ENCODE measurements around the gene PRPF38A. TPM values are rescaled to one million over a fixed set of nuclear protein-coding genes. Genes with fewer than 3 reads are reported as not detected.

PRPF38A gene
- total RNA-seq, 1 experiment from 2014 or later, result 41.6 TPM

DNA sequence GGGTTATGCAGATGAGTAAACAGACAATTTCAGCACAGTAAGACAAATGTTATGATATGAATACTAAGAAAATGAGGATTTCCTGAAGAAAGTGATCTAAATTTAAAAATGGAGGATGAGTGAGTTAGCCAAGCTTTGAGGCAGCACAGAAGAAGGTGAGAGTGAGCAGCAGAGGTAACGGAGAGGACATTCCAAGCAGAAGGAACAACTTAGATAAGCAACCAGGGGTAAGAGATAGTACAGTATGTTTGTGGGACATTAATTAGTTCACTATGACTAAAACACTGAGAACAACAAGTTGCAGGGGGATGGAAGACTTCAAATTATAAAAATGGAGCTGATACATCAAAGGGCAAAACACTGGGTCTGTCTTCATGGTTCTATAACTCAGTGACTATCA, 22.8 kb downstream of the PRPF38A start:
- H3K27ac ChIP-seq (ENCODE audit: low read length), result no peak overlapping the region

GRCh38 chr1:52432807-52433206, 28.4 kb downstream of the PRPF38A start:
- Histone ChIP-seq H3K4me1 (ENCODE audit: control insufficient read depth, insufficient read depth, low read length) (no peaks in the 10 kb centered on the region), H3K36me3 (ENCODE audit: control insufficient read depth, insufficient read depth, low read length) (peaks cover 16% of the 10 kb centered on the region), H3K9me3 (ENCODE audit: control insufficient read depth, insufficient read depth, low read depth, low read length) (no peaks in the 10 kb centered on the region), H3K27me3 (ENCODE audit: control insufficient read depth, insufficient read depth, low read length) (no peaks in the 10 kb centered on the region), H3K27ac (ENCODE audit: low read length) (no peak overlapping the region), H3K4me3 (ENCODE audit: low read depth in 2 of 2, low read length in 2 of 2) (no peak overlapping the region)
- CTCF ChIA-PET, result interaction anchor here (0.5 kb wide), 1 partner anchor 61 kb away, joined by 4 read pairs; no protein-coding TSS in a partner anchor
- DNase-seq (ENCODE audit: low read depth, low spot score), result no peak
- POLR2A ChIA-PET, result no interaction called here
- TF ChIP-seq SIN3A (IDR thresholded peaks at IDR 0.05; ENCODE audit: borderline replicate concordance, insufficient read depth, low read depth, low read length) (no peak), CTCF (IDR thresholded peaks at IDR 0.05) (no peak), POLR2AphosphoS5 (IDR thresholded peaks at IDR 0.05; ENCODE audit: low read depth, low read length) (no peak), TCF7L2 (IDR thresholded peaks at IDR 0.05; ENCODE audit: low read depth, low read length) (no peak)
- TF ChIP-seq, protein P1, sequence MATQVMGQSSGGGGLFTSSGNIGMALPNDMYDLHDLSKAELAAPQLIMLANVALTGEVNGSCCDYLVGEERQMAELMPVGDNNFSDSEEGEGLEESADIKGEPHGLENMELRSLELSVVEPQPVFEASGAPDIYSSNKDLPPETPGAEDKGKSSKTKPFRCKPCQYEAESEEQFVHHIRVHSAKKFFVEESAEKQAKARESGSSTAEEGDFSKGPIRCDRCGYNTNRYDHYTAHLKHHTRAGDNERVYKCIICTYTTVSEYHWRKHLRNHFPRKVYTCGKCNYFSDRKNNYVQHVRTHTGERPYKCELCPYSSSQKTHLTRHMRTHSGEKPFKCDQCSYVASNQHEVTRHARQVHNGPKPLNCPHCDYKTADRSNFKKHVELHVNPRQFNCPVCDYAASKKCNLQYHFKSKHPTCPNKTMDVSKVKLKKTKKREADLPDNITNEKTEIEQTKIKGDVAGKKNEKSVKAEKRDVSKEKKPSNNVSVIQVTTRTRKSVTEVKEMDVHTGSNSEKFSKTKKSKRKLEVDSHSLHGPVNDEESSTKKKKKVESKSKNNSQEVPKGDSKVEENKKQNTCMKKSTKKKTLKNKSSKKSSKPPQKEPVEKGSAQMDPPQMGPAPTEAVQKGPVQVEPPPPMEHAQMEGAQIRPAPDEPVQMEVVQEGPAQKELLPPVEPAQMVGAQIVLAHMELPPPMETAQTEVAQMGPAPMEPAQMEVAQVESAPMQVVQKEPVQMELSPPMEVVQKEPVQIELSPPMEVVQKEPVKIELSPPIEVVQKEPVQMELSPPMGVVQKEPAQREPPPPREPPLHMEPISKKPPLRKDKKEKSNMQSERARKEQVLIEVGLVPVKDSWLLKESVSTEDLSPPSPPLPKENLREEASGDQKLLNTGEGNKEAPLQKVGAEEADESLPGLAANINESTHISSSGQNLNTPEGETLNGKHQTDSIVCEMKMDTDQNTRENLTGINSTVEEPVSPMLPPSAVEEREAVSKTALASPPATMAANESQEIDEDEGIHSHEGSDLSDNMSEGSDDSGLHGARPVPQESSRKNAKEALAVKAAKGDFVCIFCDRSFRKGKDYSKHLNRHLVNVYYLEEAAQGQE (IDR thresholded peaks at IDR 0.05; ENCODE audit: insufficient read depth in 1 of 2, low read depth in 2 of 2, low read length in 1 of 2), result no peak
- ATAC-seq, result no peak
- intact Hi-C loops (cut with micrococcal nuclease; ENCODE audit: unreplicated experiment), result no loop called here
- no TSS peak for BruUV-seq (replicated peaks)
- in situ Hi-C loops (cut with HindIII; ENCODE audit: low pct_unique_long_range_greater_than_20kb, low sequenced_read_pairs), result no loop called here

More for the DNA sequence above, 22.8 kb downstream of the PRPF38A start:
- CTCF ChIA-PET, result no interaction called here
- Histone ChIP-seq H3K36me3 (ENCODE audit: control insufficient read depth, insufficient read depth, low read length) (peaks cover 30% of the 10 kb centered on the region), H3K9me3 (ENCODE audit: control insufficient read depth, insufficient read depth, low read depth, low read length) (no peaks in the 10 kb centered on the region), H3K27me3 (ENCODE audit: control insufficient read depth, insufficient read depth, low read length) (no peaks in the 10 kb centered on the region), H3K4me1 (ENCODE audit: control insufficient read depth, insufficient read depth, low read length) (no peaks in the 10 kb centered on the region; the same call in 1 of the 2 replicates), H3K4me3 (ENCODE audit: low read depth in 2 of 2, low read length in 2 of 2) (no peak overlapping the region)
- DNase-seq (ENCODE audit: low read depth, low spot score), result no peak
- POLR2A ChIA-PET, result no interaction called here
- BruUV-seq (replicated peaks), result no TSS peak
- in situ Hi-C loops (cut with HindIII; ENCODE audit: low pct_unique_long_range_greater_than_20kb, low sequenced_read_pairs) (no loop called here), intact Hi-C loops (cut with micrococcal nuclease; ENCODE audit: unreplicated experiment) (loop anchor here (10.0 kb wide), 1 partner anchor 238 kb away; no protein-coding TSS in a partner anchor)
- no peak for ATAC-seq
- no peak for TF ChIP-seq SIN3A (IDR thresholded peaks at IDR 0.05; ENCODE audit: borderline replicate concordance, insufficient read depth, low read depth, low read length)
- no peak for TF ChIP-seq POLR2AphosphoS5 (IDR thresholded peaks at IDR 0.05; ENCODE audit: low read depth, low read length)
- TF ChIP-seq, protein P1 (IDR thresholded peaks at IDR 0.05; ENCODE audit: insufficient read depth in 1 of 2, low read depth in 2 of 2, low read length in 1 of 2), result no peak
- no peak for TF ChIP-seq CTCF (IDR thresholded peaks at IDR 0.05)
- TF ChIP-seq TCF7L2 (IDR thresholded peaks at IDR 0.05; ENCODE audit: low read depth, low read length), result no peak
